HL-60 (cell line): ENCODE results near the gene CCR9.
"Not testable (repeated sequence)": the region's sequence is repeated elsewhere in the genome, so short reads cannot be mapped to it uniquely, and the experiment has no call there.

ENCODE experiments used
- DNase-seq, 2 experiments: peaks; one replicate each; pipeline ENCODE4 v3.0.0-alpha.2; 2010 to 2020; ENCODE audit warnings: low read depth in 1 of 2, low spot score in 1 of 2
- H3K27ac ChIP-seq: fragments of 250-450 bp; sonication (Bioruptor Pico); replicated peaks from 2 replicates; pipeline ENCODE4 v1.5.1; 2020; ENCODE audit warnings: mild to moderate bottlenecking, moderate library complexity
- H3K27me3 ChIP-seq: fragments of 250-450 bp; sonication (Bioruptor Pico); 2 replicates; pipeline ENCODE4 v1.5.1; 2021; ENCODE audit warnings: mild to moderate bottlenecking, moderate library complexity; ENCODE audit not compliant: insufficient read depth, poor library complexity, severe bottlenecking
- H3K4me3 ChIP-seq: replicated peaks from 2 replicates; pipeline ENCODE4 v1.5.1; 2011; ENCODE audit warnings: mild to moderate bottlenecking, control low read depth, low read length; ENCODE audit not compliant: insufficient read depth
- CTCF ChIP-seq: IDR thresholded peaks from one replicate; pipeline ENCODE4 v1.5.1; 2011; ENCODE audit warnings: low read length, control low read depth, inconsistent platforms; ENCODE audit not compliant: insufficient read depth
- GABPA ChIP-seq: IDR thresholded peaks from 2 replicates; pipeline ENCODE4 v1.6.1; 2012; ENCODE audit warnings: low read depth
- POLR2AphosphoS5 ChIP-seq: IDR thresholded peaks from 2 replicates; pipeline ENCODE4 v1.6.1; 2012; ENCODE audit warnings: low read depth
- SPI1 ChIP-seq: IDR thresholded peaks from 2 replicates; pipeline ENCODE4 v1.6.1; 2012; ENCODE audit warnings: low read depth, mild to moderate bottlenecking, borderline replicate concordance
- TF ChIP-seq, protein P1 (sequence below): IDR thresholded peaks from 2 replicates; pipeline ENCODE4 v1.6.1; 2012; ENCODE audit warnings: low read depth; ENCODE audit not compliant: insufficient replicate concordance

CCR9 gene

DNA sequence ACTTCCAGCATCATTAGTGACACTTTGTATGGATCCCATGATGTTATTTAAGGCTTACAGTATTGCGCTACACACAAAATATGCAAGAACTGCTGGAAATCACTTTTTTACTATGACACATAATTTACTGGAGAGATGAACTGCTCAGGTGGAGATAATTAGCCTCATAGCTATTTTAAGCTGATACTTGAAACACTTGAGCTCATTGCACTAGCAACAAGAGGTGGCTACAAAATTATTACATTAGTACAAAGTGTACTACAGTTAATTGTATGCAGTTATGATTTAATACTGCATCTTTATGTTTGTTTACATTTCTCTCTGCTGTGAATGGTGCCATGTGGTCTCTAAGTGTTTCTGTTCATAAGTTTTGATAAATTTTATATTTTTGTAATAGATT lies 38.0 kb upstream of the CCR9 start:
- Histone ChIP-seq H3K4me3 (no peak overlapping the region), H3K27me3 (no peaks in the 10 kb centered on the region), H3K27ac (no peak overlapping the region)
- TF ChIP-seq POLR2AphosphoS5 = no peak
- no peak for TF ChIP-seq CTCF
- TF ChIP-seq, protein P1, sequence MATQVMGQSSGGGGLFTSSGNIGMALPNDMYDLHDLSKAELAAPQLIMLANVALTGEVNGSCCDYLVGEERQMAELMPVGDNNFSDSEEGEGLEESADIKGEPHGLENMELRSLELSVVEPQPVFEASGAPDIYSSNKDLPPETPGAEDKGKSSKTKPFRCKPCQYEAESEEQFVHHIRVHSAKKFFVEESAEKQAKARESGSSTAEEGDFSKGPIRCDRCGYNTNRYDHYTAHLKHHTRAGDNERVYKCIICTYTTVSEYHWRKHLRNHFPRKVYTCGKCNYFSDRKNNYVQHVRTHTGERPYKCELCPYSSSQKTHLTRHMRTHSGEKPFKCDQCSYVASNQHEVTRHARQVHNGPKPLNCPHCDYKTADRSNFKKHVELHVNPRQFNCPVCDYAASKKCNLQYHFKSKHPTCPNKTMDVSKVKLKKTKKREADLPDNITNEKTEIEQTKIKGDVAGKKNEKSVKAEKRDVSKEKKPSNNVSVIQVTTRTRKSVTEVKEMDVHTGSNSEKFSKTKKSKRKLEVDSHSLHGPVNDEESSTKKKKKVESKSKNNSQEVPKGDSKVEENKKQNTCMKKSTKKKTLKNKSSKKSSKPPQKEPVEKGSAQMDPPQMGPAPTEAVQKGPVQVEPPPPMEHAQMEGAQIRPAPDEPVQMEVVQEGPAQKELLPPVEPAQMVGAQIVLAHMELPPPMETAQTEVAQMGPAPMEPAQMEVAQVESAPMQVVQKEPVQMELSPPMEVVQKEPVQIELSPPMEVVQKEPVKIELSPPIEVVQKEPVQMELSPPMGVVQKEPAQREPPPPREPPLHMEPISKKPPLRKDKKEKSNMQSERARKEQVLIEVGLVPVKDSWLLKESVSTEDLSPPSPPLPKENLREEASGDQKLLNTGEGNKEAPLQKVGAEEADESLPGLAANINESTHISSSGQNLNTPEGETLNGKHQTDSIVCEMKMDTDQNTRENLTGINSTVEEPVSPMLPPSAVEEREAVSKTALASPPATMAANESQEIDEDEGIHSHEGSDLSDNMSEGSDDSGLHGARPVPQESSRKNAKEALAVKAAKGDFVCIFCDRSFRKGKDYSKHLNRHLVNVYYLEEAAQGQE = no peak
- TF ChIP-seq SPI1 = no peak
- TF ChIP-seq GABPA = no peak
- no peak for DNase-seq

GRCh38 chr3:45852828-45853227 lies 33.5 kb upstream of the CCR9 start:
- Histone ChIP-seq H3K27ac (no peak overlapping the region), H3K4me3 (no peak overlapping the region)
- TF ChIP-seq, protein P1 = no peak
- no peak for TF ChIP-seq SPI1
- no peak for TF ChIP-seq CTCF
- no peak for TF ChIP-seq GABPA
- TF ChIP-seq POLR2AphosphoS5 = no peak

GRCh38 chr3:45856323-45856722 lies 30.0 kb upstream of the CCR9 start:
- not testable (repeated sequence) for H3K27ac ChIP-seq, H3K27me3 ChIP-seq, H3K4me3 ChIP-seq, DNase-seq

More at GRCh38 chr3:45852828-45853227, 33.5 kb upstream of the CCR9 start:
- H3K27me3 ChIP-seq = no peaks in the 10 kb centered on the region
- no peak for DNase-seq

GRCh38 chr3:45857024-45857423 lies 29.3 kb upstream of the CCR9 start:
- H3K27ac ChIP-seq, H3K4me3 ChIP-seq, H3K27me3 ChIP-seq, DNase-seq: not testable (repeated sequence)

DNA sequence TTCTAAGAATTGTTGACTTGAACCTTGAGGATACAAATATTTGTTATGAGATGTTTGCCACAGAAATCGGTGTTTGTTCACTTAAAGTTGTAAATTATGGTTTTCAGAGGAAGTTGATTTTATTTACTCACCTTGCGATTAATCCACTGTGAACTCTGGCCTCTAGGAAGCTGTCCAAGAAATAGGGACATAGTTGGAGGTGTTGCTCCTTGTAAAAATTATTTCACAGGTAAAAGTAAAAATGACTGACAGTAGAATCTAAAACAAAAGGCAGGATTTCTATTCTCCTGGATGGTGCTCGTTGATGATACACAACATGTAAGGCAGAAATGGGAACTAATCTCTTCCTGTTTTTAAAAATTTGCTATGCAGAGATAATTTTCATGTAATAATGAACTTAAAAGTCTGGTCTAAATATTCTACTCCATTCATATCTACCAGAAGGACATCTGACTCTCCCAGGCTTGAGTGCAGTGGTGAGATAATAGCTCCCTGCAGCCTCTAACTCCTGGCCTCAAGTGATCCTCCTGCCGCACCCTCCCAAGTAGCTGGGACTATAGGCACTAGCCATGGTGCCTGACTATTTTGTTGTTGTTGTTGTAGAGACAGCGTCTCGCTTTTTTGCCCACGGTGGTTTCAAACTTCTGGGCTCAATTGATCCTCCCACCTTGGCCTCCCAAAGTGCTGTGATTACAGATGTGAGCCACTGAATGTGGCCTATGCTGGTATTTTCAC lies 27.4 kb upstream of the CCR9 start:
- DNase-seq = no peak
- TF ChIP-seq, protein P1 = no peak
- TF ChIP-seq GABPA (no peak), POLR2AphosphoS5 (no peak), CTCF (no peak), SPI1 (peak; percentile 44; the same call in 1 of the 2 replicates)
- no peaks in the 10 kb centered on the region for H3K27me3 ChIP-seq

More for the DNA sequence above, 27.4 kb upstream of the CCR9 start:
- Histone ChIP-seq H3K27ac (no peak overlapping the region), H3K4me3 (no peak overlapping the region)
